RPMI8226 (cell line): ENCODE data around the gene VKORC1L1.
"Not testable (repeated sequence)": the region's sequence is repeated elsewhere in the genome, so short reads cannot be mapped to it uniquely, and the experiment has no call there.

Source experiments
- DNase-seq: peaks from one replicate; pipeline ENCODE4 v3.0.0-alpha.2; 2015

Gene VKORC1L1

GRCh38 chr7:65946904-65947303 lies 74.0 kb downstream of the VKORC1L1 start:
- no peak for DNase-seq

- no peak for DNase-seq
Observed at GRCh38 chr7:65951837-65952578, 79.1 kb downstream of the VKORC1L1 start.

- DNase-seq, result no peak
Observed at GRCh38 chr7:65953001-65953720, 80.3 kb downstream of the VKORC1L1 start.

GRCh38 chr7:65953890-65954450 lies 81.1 kb downstream of the VKORC1L1 start:
- DNase-seq, result no peak

- DNase-seq, result no peak
Observed at GRCh38 chr7:65955718-65956117, 82.8 kb downstream of the VKORC1L1 start.

GRCh38 chr7:65960351-65961074 lies 87.6 kb downstream of the VKORC1L1 start:
- no peak for DNase-seq

- no peak for DNase-seq
Observed at GRCh38 chr7:65962033-65962432, 89.2 kb downstream of the VKORC1L1 start.

GRCh38 chr7:65964671-65965070 lies 91.8 kb downstream of the VKORC1L1 start:
- not testable (repeated sequence) for DNase-seq

GRCh38 chr7:65966146-65966545 lies 93.3 kb downstream of the VKORC1L1 start:
- DNase-seq, result no peak

GRCh38 chr7:65967361-65968155 lies 94.7 kb downstream of the VKORC1L1 start:
- no peak for DNase-seq

GRCh38 chr7:65968256-65969185 lies 95.6 kb downstream of the VKORC1L1 start:
- no peak for DNase-seq

GRCh38 chr7:65971021-65971420 lies 98.1 kb downstream of the VKORC1L1 start:
- DNase-seq, result no peak

GRCh38 chr7:65972976-65973375 lies 100.1 kb downstream of the VKORC1L1 start:
- no peak for DNase-seq

GRCh38 chr7:65974191-65974801 lies 101.4 kb downstream of the VKORC1L1 start:
- no peak for DNase-seq

- no peak for DNase-seq
Observed at GRCh38 chr7:65974876-65975275, 102.0 kb downstream of the VKORC1L1 start.

GRCh38 chr7:65975814-65976445 lies 103.1 kb downstream of the VKORC1L1 start:
- no peak for DNase-seq

- no peak for DNase-seq
Observed at GRCh38 chr7:65976659-65977196, 103.9 kb downstream of the VKORC1L1 start.

- no peak for DNase-seq
Observed at GRCh38 chr7:65978891-65979582, 106.2 kb downstream of the VKORC1L1 start.
